Stimulated activated CD8-positive, alpha-beta memory T cell treated with anti-CD3 and anti-CD28 coated beads, Interleukin-2, amount 100 ng/mL, for 1 hour (primary cell): ENCODE measurements around the gene CCL17.

Experiments used
- DNase-seq, 2 donors: peaks; one replicate each; pipeline ENCODE4 v3.0.0-alpha.2; 2020; ENCODE audit warnings: low read depth in 2 of 2

CCL17 gene

DNA sequence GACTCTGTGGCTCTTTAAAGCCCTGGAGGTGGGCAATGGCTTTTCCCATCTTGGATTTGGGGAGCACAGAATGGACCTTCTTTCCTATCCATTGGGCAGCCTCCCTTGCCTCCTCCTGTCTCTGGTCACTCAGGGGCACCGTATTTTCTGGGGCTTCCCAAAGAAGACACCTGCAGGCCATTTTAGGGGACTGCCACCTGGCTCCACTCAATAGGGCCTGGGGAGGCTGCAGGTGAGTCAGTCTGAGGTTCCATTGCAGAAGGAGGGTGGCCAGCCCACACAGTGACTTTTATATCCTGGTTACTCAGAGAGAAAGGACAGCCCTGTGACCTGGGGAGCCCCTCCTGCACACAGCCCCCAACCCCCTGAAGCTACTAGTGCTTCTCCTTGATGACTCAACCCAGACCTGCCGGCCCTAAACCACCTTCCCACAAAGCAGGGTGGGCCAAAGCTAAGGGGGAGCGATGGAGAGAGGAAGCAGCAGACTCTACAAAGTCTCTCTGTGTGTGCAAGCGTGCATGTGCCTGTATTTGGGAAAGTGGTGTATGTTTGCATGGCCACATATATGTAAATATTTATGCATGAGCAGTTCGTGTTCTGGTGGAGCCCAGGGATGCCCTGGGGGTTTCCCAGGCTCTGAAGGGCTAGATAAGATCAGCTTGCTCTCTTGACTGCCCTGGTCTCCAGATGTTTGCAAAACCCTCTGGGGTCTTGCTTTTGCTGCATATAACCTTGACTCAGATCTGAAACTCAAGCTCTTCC is 27.3 kb upstream of the CCL17 start:
- DNase-seq: no peak

DNA sequence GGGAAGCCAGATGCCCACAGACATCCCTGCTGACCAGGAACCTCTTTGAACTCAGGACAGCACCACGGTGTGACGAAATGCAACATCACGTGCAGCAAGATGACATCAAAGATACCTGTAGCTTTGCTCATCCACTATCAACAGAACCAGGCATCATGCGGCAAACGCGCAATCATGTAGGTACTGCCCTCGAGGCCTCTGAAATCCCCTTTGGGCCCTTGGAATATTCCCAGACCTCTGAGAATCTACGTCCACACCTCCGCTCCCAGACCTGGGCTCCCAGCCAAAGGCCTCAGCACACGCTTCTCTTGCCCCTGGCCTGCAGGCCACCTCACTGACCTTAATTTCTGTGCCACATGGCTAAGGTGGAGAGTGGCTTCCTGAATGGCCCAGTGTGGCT is 25.0 kb upstream of the CCL17 start:
- no peak for DNase-seq

DNA sequence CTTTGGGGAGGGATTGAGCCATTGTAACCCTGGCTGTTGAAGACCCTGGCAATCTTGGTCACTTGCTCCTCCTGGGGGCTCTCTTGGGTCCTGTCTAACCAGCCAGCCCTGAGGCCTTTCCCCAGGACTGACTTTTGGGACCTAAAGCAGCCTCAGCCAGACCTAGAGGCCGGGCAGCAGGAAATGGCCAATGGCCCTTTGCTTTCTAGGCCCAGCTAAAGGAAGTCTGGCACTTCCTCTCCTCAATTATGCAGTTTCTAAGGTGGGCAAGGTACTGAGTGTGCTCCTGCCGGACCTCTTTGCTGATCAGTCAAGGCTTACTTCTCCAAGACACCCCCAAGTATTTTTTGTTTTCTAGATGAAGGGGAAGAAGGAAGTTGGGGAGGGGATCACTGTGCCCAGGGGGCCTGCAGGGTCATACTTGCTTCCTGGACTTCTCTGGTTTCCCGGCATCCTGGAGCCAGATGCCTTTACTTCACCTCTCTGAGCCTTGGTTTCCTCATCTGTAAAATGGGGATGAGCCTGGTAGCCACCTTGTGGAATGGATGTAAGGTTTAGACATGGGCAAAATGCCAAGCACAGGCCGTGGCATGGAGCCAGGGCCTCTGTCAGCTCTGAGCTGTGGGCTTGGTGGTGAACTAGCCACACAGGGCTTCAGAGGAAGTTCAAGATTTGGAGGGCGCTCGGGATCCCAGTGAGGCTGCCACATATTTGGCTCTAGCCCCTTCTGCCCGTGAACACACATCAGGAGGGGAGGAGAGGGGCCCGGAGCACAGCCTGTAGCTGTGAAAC is 23.7 kb upstream of the CCL17 start:
- DNase-seq: no peak

DNA sequence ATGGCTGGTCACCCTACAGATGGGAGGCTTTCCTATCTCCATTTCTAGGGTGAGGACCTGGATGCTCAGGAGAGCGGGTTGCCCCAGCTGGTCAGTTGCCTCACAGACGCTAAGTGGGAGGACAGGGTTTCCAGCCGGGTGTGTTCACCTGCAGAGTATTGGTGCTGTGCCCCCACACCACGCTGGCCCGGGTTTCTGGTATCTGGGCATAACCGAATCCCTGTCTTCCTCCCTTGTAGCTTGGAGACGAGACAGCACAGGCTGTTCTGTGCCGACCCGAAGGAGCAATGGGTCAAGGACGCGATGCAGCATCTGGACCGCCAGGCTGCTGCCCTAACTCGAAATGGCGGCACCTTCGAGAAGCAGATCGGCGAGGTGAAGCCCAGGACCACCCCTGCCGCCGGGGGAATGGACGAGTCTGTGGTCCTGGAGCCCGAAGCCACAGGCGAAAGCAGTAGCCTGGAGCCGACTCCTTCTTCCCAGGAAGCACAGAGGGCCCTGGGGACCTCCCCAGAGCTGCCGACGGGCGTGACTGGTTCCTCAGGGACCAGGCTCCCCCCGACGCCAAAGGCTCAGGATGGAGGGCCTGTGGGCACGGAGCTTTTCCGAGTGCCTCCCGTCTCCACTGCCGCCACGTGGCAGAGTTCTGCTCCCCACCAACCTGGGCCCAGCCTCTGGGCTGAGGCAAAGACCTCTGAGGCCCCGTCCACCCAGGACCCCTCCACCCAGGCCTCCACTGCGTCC is 22.6 kb upstream of the CCL17 start:
- DNase-seq: no peak

DNA sequence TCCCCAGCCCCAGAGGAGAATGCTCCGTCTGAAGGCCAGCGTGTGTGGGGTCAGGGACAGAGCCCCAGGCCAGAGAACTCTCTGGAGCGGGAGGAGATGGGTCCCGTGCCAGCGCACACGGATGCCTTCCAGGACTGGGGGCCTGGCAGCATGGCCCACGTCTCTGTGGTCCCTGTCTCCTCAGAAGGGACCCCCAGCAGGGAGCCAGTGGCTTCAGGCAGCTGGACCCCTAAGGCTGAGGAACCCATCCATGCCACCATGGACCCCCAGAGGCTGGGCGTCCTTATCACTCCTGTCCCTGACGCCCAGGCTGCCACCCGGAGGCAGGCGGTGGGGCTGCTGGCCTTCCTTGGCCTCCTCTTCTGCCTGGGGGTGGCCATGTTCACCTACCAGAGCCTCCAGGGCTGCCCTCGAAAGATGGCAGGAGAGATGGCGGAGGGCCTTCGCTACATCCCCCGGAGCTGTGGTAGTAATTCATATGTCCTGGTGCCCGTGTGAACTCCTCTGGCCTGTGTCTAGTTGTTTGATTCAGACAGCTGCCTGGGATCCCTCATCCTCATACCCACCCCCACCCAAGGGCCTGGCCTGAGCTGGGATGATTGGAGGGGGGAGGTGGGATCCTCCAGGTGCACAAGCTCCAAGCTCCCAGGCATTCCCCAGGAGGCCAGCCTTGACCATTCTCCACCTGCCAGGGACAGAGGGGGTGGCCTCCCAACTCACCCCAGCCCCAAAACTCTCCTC is 21.9 kb upstream of the CCL17 start:
- DNase-seq: no peak

DNA sequence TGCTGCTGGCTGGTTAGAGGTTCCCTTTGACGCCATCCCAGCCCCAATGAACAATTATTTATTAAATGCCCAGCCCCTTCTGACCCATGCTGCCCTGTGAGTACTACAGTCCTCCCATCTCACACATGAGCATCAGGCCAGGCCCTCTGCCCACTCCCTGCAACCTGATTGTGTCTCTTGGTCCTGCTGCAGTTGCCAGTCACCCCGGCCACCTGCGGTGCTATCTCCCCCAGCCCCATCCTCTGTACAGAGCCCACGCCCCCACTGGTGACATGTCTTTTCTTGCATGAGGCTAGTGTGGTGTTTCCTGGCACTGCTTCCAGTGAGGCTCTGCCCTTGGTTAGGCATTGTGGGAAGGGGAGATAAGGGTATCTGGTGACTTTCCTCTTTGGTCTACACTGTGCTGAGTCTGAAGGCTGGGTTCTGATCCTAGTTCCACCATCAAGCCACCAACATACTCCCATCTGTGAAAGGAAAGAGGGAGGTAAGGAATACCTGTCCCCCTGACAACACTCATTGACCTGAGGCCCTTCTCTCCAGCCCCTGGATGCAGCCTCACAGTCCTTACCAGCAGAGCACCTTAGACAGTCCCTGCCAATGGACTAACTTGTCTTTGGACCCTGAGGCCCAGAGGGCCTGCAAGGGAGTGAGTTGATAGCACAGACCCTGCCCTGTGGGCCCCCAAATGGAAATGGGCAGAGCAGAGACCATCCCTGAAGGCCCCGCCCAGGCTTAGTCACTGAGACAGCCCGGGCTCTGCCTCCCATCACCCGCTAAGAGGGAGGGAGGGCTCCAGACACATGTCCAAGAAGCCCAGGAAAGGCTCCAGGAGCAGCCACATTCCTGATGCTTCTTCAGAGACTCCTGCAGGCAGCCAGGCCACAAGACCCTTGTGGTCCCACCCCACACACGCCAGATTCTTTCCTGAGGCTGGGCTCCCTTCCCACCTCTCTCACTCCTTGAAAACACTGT is 21.0 kb upstream of the CCL17 start:
- no peak for DNase-seq

DNA sequence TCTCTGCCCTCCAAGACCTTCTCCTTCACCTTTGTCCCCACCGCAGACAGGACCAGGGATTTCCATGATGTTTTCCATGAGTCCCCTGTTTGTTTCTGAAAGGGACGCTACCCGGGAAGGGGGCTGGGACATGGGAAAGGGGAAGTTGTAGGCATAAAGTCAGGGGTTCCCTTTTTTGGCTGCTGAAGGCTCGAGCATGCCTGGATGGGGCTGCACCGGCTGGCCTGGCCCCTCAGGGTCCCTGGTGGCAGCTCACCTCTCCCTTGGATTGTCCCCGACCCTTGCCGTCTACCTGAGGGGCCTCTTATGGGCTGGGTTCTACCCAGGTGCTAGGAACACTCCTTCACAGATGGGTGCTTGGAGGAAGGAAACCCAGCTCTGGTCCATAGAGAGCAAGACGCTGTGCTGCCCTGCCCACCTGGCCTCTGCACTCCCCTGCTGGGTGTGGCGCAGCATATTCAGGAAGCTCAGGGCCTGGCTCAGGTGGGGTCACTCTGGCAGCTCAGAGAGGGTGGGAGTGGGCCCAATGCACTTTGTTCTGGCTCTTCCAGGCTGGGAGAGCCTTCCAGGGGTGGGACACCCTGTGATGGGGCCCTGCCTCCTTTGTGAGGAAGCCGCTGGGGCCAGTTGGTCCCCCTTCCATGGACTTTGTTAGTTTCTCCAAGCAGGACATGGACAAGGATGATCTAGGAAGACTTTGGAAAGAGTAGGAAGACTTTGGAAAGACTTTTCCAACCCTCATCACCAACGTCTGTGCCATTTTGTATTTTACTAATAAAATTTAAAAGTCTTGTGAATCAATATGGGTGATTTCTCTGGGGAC is 20.1 kb upstream of the CCL17 start:
- no peak for DNase-seq

DNA sequence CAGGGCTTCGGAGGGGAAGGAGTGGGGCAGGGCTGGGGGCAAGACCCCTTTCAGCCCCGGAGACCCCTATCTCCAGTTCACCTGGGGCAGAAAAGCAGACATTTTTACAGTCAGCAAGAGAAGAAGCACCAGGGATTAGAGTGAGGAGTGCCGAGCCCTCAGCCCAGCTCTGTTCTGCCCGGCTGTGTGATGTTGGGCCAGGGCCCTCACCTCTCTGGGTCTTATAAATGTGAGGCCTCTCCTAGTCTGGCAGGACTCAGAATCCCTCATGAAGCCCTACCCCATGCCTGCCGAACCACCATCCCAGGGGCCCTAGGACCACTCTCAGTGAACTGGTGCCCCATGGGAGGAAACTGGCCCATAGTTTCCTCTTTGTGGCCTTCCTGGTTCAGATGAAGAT is 19.5 kb upstream of the CCL17 start:
- DNase-seq: no peak

DNA sequence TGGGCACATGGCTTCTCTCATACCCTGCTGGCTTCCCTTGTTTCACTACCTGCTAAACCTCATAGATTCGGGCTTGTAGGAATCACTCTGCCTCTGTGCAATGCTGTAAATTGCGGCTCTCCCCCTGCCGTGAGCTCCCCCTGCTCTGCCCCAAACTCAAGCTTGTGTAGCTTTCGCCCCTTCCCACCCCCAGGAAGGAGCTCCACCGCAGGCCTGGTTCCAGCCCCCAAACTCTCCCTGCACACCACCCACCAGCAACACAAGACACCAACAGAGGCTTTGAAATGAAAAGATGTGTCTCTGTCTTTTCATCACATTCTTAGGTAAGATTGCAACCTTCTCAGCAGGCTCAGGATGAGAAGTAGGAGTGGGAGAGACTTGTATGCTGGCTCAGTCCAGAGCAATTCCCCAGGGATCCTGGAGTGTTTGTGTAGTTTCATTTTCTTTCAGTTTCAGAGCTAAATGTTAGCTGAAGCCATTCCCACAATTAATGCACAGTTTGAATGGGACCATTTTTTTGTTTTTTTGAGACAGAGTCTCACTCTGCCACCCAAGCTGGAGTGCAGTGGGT is 18.1 kb upstream of the CCL17 start:
- DNase-seq: no peak

DNA sequence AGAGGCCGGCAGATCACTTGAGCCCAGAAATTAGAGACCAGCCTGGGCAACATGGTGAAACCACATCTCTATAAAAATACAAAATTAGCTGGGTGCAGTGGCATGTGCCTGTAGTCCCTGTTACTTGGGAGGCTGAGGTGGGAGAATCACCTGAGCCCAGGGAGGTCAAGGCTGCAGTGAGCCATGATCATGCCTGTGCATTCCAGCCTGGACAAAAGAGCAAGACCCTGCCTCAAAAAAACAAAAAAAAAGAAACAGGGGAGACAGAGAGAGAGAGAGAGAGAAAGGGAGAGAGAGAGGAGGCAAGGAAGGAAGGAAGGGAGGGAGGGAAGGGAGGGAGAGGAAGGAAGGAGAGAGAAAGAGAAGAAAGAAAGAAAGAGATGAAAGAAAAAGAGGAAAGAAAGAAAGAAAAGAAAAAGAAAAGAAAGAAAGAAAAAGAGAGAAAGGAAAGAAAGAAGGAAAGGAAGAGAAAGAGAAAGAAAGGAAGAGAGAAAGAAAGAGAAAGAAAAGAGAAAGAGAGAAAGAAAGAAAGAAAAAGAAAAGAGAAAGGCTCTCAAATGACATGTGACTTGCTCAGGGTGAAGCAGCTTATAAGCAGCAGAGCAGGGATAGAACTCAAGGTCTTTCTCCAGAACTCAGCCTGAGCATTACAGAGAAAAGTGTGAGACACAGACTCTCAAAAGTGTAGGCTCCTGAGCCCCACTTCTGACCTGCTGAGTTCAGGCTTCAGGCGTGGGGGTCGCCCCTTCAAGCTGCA is 16.8 kb upstream of the CCL17 start:
- no peak for DNase-seq

DNA sequence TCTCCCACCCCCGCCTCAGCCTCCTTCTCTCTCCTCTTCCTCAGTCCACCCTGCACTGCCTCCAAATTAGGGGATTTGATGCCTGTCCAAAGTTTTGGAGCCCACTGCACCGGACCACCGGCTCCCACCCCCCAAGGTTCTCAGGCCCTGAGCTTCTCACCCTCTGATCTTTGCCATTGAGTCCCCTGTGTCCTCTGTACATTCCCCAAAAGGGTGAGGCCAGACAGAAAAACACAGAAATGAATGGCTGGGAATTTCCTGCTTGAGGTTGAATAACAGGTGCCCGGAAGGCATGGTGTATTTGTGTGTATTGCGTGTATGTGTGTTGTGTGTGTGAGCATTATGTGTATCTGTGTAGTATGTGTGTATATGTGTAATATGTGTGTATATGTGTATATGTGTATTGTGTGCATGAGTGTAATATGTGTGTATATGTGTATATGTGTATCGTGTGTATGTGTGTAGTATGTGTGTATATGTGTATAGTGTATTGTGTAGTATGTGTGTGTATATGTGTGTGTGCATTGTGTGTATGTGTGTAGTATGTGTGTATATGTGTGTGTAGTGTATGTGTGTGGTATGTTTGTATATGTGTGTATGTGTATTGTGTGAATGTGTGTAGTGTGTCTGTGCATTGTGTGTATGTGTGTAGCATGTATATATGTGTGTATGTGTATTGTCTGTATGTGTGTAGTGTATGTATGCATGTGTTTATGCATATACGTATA is 16.0 kb upstream of the CCL17 start:
- no peak for DNase-seq

DNA sequence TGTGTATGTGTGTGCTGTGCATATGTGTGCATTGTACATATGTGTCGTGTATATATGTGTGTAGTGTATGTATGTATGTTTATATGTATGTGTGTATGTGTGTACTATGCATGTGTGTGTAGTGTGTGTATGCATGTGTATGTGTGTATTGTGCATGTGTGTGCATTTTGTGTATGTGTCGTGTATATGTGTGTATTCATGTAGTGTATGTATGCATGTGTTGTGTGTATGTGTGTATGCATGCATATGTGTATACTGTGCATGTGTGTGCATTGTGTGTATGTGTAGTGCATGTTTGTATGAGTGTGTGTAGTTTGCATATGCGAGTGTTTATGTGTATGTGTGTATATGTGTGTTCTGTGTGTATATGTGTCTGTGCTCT is 15.5 kb upstream of the CCL17 start:
- no peak for DNase-seq

DNA sequence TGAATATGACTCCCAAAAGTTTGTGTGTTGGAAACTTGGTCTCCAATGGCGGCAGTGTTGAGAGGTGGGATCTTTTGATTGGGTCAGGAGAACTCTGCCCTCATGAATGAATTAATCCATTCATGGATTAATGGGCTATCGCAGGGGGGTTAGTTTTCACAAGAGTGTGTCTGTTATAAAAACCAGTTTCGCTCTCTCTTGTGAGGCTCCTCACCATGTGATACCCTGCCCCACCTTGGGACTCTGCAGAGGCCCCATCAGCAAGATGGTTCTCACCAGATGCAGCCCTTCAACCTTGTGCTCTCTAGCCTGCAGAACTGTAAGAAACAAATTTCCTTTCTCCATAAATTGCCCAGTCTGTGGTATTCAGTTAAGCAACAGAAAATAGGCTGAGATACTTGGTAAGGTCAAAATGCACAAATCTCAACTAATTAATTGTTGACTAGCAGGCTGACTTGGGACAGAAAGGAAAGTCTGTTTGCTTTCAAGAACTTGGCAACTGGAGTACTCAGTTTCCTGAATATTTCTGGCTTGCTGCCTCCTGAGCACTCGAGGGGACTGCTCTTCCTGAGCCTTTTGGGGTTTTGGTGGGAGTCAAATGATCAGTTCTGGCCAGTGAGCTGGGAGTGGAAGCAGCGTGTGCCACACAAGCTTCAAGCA is 13.8 kb upstream of the CCL17 start:
- DNase-seq: no peak

DNA sequence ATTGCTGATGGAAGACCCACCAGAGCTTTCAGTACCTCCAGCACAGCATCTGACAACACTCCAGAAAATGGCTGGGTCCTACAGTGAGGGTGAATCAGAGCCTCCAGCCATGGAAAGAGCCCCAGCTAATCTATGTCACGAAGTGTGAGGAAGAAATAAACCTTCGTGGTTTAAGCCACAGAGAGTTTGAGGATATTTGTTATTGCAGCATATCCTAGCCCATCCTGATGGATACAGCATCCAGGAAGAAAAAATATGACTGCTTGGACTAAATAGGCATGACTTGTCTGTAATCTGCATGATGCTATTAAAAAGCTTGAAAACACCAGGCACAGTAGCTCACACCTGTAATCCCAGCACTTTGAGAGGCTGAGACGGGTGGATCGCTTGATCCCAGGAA is 13.3 kb upstream of the CCL17 start:
- DNase-seq: no peak

DNA sequence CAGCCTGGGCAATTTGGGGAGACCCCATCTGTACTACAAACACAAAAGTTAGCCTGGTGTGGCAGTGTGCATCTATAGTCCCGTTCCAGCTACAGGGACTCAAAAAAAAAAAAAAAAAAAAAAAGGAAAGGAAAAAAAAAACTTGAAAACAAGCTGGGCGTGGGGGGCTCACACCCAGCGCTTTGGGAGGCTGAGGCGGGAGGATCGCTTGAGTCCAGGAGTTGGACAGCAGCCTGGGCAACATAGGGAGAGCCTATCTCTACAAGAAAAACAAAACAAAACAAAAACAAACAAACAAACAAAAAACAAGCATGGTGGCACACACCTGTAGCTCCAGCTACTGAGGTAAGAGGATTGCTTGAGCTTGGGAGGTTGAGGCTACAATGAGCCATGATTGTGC is 12.9 kb upstream of the CCL17 start:
- no peak for DNase-seq

DNA sequence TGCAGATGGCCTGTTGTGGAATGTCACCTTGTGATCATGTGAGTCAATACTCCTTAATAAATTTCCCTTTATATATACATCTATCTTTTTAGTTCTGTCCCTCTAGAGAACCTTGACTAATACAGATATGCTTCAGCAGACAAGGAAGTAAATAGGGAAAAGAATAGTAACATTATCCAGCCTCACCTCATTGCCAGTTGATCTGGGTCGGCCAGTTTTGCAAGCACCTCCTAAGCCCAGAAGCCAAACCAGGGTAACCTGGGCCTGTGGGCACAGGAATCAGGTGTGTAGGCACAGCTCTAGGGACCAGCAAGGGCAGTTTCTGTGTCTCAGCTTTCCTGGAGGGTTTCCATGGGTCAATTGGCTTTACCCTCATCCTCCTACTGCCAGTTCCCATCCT is 11.9 kb upstream of the CCL17 start:
- DNase-seq: no peak

DNA sequence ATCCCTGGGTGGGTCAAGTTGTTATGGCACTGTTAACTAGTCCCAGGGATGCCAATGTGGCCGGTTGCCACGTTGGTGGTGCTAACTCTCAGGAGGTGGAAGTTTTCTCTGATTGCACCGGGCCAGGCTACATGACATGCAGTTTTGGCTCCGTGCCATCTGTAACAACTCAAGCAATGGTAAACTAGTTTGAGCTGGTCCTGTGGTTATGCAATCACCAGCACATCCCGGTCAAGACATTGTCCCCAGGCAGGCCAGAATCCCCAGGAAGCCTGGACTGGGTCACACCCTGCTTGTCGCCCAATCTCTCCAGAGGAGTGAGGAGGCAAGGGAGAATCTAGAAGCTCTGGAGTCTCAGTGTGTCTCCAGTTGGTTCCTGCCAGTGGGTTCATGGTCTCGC is 10.1 kb upstream of the CCL17 start:
- no peak for DNase-seq

DNA sequence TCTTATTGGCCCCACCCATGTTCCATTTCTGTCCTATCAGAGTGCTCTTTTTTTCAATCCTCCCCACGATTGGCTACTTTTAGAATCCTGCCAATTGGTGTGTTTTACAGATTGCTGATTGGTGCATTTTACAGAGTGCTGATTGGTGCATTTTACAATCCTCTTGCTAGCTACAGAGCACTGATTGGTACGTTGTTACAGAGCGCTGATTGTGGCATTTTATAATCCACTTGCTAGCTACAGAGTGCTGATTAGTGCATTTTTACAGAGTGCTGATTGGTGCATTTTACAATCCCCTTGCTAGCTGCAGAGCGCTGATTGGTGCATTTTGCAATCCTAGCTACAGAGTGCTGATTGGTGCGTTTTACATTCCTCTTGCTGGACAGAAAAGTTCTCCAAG is 9.5 kb upstream of the CCL17 start:
- no peak for DNase-seq
